ENCODE data around the gene DAZAP1. TPM values are rescaled to one million over a fixed set of nuclear protein-coding genes. Genes with fewer than 3 reads are reported as not detected.

DAZAP1 gene
- total RNA-seq, 4 donors from 2014 or later, result 28.6 to 60.5 (median 48.2) TPM

DNA sequence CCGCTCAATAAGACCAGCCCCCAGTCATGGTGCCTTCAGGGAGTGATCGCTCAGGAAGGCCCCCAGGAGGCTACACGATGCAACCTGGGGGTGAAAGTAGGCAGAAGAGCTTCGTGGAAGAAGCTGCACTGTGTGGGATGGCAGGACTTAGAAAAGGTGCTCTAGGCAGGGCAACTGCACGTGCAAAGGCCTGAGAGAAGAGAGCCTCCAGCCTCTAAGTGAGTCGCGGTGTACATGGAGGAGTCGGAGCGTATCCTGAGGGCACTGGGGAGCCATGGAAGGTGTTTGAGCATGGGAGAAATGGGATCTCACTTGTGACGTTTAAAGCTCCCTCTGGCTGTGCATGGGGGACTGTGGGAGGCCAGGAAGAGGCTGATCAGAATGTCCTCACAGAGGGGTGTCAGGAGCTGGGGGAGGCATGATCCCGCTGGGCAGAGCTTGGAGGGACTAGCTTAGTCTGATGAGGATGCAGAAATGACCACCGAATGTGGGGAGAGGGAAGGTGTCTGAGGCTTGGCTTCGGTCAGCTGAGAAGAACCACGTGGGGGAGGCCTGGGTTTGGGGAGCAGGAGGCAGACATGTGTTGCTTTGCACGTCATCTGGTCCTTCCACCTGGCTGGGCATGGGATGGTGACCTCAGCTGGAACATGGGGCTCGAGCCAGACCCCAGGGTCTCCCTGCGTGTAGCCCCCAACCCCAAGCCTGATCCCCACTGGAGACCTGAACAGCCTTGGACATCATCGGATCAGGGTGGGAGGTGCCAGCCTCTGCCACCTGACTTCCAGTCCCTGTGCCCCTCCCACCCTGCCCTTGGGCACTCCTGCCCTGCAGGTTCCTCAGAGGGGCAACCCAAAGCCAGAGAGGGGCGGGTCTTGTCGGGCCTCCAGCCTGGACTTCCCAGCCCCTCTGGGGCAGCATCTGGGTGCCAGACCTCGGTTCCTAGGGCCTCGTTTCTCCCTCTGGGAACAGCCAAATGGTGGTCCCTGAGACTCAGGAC, 43.6 kb downstream of the DAZAP1 start:
- DNase-seq (ENCODE audit: low spot score in 2 of 2), result no peak
- no peak overlapping the region for H3K4me3 ChIP-seq (ENCODE audit: low read depth, poor library complexity, severe bottlenecking)
- 45 to 48% methylated on average over 21 to 22 of the region's 22 CpGs for WGBS, 2 donors
- intact Hi-C loops (cut with DNase I; ENCODE audit: low total_unique reads), result no loop called here
- TF ChIP-seq, protein P1, sequence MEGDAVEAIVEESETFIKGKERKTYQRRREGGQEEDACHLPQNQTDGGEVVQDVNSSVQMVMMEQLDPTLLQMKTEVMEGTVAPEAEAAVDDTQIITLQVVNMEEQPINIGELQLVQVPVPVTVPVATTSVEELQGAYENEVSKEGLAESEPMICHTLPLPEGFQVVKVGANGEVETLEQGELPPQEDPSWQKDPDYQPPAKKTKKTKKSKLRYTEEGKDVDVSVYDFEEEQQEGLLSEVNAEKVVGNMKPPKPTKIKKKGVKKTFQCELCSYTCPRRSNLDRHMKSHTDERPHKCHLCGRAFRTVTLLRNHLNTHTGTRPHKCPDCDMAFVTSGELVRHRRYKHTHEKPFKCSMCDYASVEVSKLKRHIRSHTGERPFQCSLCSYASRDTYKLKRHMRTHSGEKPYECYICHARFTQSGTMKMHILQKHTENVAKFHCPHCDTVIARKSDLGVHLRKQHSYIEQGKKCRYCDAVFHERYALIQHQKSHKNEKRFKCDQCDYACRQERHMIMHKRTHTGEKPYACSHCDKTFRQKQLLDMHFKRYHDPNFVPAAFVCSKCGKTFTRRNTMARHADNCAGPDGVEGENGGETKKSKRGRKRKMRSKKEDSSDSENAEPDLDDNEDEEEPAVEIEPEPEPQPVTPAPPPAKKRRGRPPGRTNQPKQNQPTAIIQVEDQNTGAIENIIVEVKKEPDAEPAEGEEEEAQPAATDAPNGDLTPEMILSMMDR (IDR thresholded peaks at IDR 0.05), result no peak
- TF ChIP-seq POLR2A (IDR thresholded peaks at IDR 0.05), result no peak

DNA sequence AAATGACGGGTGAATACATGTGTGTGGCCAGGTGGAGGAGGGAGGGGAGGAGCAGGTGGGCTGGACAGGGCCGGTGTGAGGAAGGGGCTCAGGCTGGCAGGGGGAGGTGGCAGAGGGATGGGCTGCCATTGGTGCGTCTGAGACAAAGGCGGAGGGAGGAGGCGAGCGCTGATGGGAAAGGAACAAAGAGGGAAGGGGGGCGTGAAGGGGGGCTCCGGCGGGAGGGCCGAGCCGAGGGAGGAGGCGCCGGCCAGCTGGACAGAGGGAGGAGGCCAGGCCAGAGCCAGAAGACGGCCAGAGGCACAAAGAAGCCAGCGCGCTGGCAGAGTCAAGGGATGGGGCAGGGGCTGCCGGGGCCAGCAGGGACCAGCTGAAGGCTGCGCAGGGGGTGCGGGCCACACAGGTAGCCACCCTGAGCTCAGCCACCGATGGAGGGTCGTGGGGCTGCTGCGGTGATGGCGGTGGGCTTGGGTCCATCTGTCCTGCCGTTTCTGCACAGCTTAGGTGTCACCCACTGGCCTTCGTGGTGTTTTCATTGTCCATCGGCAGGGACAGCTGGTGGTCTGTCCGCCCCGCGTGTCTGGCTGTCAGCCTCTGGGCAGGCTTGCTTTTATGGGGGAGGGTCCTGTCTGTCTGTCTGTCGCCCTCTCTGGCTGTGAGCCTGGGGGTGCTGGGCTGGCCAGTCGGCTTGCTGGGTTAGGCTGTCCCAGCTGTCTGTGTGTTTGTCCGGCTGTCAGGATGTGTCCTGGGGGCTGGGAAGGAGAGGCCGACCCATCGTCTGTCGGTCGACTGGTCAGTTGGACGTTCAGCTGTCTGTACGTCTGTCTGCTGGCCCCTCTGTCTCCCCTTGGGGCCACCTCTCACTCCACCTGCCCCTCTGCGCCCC, 44.8 kb downstream of the DAZAP1 start:
- 27 to 40% methylated on average over 39 of the region's 39 CpGs for WGBS, 2 donors
- TF ChIP-seq POLR2A (IDR thresholded peaks at IDR 0.05), result no peak
- TF ChIP-seq, protein P1 (IDR thresholded peaks at IDR 0.05), result no peak
- no peak for DNase-seq (ENCODE audit: low spot score in 2 of 2)
- H3K4me3 ChIP-seq (ENCODE audit: low read depth, poor library complexity, severe bottlenecking), result no peak overlapping the region
- intact Hi-C loops (cut with DNase I; ENCODE audit: low total_unique reads), result no loop called here

DNA sequence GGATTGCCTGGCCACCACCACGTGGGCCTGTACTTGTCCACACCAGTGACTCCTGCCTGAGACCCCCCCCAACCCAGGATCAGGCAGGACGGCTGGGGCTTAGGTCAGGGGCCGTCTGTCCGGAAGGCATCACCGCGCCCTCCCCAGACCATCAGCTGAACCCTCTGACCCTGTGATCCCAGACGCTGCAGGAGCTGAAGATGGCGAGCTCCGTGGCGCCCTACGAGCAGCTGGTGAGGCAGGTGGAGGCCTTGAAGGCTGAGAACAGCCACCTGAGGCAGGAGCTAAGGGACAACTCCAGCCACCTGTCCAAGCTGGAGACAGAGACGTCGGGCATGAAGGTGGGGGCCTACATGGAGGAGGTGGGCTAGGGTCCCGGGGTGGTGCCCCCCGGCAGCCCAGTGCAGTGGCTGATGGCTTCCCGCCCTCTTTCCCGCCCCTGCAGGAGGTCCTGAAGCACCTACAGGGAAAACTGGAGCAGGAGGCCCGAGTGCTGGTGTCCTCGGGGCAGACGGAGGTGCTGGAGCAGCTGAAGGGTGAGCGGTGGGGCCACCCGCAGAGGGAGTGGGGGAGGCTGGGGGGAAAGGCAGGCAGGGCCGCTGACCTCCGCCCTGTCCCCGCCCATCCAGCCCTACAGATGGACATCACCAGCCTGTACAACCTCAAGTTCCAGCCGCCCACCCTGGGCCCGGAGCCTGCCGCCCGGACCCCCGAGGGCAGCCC, 45.6 kb downstream of the DAZAP1 start:
- WGBS, 2 donors, result 42 to 46% methylated on average over 17 to 24 of the region's 30 CpGs
- intact Hi-C loops (cut with DNase I; ENCODE audit: low total_unique reads), result no loop called here
- no peak overlapping the region for H3K4me3 ChIP-seq (ENCODE audit: low read depth, poor library complexity, severe bottlenecking)

DNA sequence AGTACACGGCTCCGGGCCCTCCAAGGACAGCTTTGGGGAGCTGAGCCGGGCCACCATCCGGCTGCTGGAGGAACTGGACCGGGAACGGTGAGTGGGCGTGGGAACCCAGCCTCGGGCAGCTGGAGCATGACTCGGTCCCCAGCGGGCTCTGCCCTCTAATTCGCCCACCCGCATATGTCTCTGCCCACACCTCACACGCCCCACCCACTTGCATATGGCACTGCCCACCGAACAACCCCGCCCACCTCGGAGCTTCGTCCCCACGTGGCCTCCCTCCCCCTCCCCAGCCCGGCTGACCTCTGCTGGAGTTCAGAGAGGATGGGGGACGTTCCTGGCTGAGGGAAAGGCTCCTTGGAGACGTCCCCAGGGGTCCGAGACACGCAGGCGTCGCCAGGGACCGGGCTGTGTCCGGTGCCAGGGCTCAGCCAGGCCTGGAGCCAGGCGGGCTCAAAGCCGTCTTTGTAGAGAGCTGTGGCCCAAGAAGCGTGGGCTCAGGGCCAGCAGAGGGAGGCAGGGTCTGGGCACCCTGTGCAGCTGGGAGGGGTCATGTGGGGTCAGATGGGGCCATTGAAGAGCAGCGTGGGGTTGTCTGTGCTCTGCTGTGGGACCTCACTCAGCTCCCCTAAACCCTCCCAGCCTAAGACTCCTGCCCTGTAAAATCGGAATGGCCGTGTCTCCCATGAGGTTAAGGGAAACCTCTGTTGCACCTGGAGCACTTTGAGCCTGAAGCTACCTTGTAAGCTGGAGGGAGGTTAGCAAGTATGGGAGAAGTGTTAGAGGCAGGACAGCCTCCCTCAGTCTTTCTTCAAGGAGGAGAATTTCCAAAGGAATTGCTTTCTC, 46.4 kb downstream of the DAZAP1 start:
- WGBS, 2 donors, result 8 to 9% methylated on average over 20 to 22 of the region's 33 CpGs
- H3K4me3 ChIP-seq (ENCODE audit: low read depth, poor library complexity, severe bottlenecking), result no peak overlapping the region
- TF ChIP-seq, protein P1 (IDR thresholded peaks at IDR 0.05), result no peak
- no peak for TF ChIP-seq POLR2A (IDR thresholded peaks at IDR 0.05)
- intact Hi-C loops (cut with DNase I; ENCODE audit: low total_unique reads), result no loop called here
- DNase-seq (ENCODE audit: low spot score in 2 of 2), result no peak

More for the DNA sequence above, 45.6 kb downstream of the DAZAP1 start:
- TF ChIP-seq, protein P1 (IDR thresholded peaks at IDR 0.05), result no peak
- TF ChIP-seq POLR2A (IDR thresholded peaks at IDR 0.05), result no peak
- DNase-seq (ENCODE audit: low spot score in 2 of 2), result no peak

DNA sequence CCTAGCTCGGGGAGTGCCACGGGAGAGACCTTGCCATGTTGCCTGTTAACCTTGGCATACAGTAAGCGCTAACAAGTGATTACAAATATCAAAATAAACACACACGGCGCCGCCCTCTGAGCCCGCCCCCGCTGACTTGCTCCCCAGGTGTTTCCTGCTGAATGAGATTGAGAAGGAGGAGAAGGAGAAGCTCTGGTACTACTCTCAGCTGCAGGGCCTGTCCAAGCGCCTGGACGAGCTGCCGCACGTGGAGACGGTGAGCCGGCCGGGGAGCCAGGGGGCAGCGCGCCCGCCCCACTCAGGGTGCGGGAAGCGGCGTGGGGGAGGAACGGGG, 47.6 kb downstream of the DAZAP1 start:
- DNase-seq (ENCODE audit: low spot score in 2 of 2), result no peak
- intact Hi-C loops (cut with DNase I; ENCODE audit: low total_unique reads), result no loop called here

More for the DNA sequence above, 47.6 kb downstream of the DAZAP1 start:
- WGBS, 2 donors, result 2 to 3% methylated on average over 19 to 22 of the region's 22 CpGs
- TF ChIP-seq, protein P1 (IDR thresholded peaks at IDR 0.05), result no peak
- TF ChIP-seq POLR2A (IDR thresholded peaks at IDR 0.05), result no peak
- H3K4me3 ChIP-seq (ENCODE audit: low read depth, poor library complexity, severe bottlenecking), result no peak overlapping the region

Data from lower leg skin (tissue), 4 donors.